Upper lobe of left lung (tissue), 4 donors: ENCODE data around the gene ATXN7L1.

Experiments
- POLR2A ChIP-seq, 4 donors: fragments of 450-650 bp; IDR thresholded peaks; one replicate each; pipeline ENCODE4 v1.5.1; 2016 to 2017; ENCODE audit warnings: antibody characterized with exemption in 4 of 4, mild to moderate bottlenecking in 2 of 4
- POLR2AphosphoS5 ChIP-seq, 2 donors: sonication (generic); formaldehyde crosslinking; IDR thresholded peaks; one replicate each; pipeline ENCODE4 v1.5.1; 2017; ENCODE audit warnings: antibody characterized with exemption in 2 of 2
- TF ChIP-seq, protein P1 (sequence below), 6 experiments: fragments of 450-650 bp in 4 of 6; fragments of 200-600 bp in 2 of 6; sonication (generic) in 2 of 6; IDR thresholded peaks; one replicate each; pipeline ENCODE4 v1.5.1; 2016 to 2019; ENCODE audit warnings: antibody characterized with exemption in 6 of 6

DNA sequence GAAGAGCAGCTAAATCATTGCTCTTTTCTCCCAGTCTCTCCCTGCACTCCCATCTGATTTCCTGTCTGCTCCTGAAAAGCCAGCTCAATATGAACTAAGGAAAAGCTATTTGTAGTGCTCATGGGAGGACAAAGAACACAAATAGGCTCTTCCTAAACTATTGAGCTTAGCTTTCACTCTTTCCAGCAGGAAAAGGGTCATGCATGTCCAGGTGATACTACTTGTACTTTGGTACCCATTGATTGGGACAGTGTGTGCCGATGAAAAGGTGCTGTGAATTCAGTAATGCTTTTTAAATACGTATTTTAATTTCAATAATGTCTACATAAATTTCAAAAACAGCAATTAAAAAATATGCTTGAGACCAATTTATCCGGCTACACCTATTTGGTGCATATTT lies 37.5 kb upstream of the ATXN7L1 start:
- TF ChIP-seq, protein P1, sequence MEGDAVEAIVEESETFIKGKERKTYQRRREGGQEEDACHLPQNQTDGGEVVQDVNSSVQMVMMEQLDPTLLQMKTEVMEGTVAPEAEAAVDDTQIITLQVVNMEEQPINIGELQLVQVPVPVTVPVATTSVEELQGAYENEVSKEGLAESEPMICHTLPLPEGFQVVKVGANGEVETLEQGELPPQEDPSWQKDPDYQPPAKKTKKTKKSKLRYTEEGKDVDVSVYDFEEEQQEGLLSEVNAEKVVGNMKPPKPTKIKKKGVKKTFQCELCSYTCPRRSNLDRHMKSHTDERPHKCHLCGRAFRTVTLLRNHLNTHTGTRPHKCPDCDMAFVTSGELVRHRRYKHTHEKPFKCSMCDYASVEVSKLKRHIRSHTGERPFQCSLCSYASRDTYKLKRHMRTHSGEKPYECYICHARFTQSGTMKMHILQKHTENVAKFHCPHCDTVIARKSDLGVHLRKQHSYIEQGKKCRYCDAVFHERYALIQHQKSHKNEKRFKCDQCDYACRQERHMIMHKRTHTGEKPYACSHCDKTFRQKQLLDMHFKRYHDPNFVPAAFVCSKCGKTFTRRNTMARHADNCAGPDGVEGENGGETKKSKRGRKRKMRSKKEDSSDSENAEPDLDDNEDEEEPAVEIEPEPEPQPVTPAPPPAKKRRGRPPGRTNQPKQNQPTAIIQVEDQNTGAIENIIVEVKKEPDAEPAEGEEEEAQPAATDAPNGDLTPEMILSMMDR (IDR thresholded peaks at IDR 0.05): no peak
- TF ChIP-seq POLR2A (IDR thresholded peaks at IDR 0.05) (no peak), POLR2AphosphoS5 (IDR thresholded peaks at IDR 0.05) (no peak)
